Right lobe of liver (tissue), 6 donors: ENCODE measurements around the gene LEP. TPM values are rescaled to one million over a fixed set of nuclear protein-coding genes. Genes with fewer than 3 reads are reported as not detected.

Experiments
- ATAC-seq, 4 donors: fragments of 200-7000 bp; cut with Tn5 transposase; one replicate each; pipeline ENCODE4 v1.9.1; 2020; ENCODE audit warnings: mild to moderate bottlenecking in 4 of 4, moderate library complexity in 4 of 4
- DNase-seq, 3 donors: peaks; one replicate each; pipeline ENCODE4 v3.0.0-alpha.2; 2020
- H3K27ac ChIP-seq, 3 donors: fragments of 200-600 bp; one replicate each; pipeline ENCODE4 v1.8.0; 2022
- H3K27me3 ChIP-seq, 2 donors: fragments of 200-600 bp; one replicate each; pipeline ENCODE4 v1.8.0; 2022
- H3K36me3 ChIP-seq, 4 donors: fragments of 200-600 bp; sonication (generic) in 1 of 4; one replicate each; pipeline versions ENCODE4 v1.5.1 to v1.8.0; 2017 to 2022; ENCODE audit warnings: control low read depth in 1 of 4
- H3K4me1 ChIP-seq, 4 donors: fragments of 200-600 bp; sonication (generic) in 1 of 4; one replicate each; pipeline versions ENCODE4 v1.5.1 to v1.8.0; 2017 to 2022; ENCODE audit warnings: control low read depth in 1 of 4
- H3K4me3 ChIP-seq, 3 donors: fragments of 200-600 bp; one replicate each; pipeline ENCODE4 v1.8.0; 2022
- H3K9me3 ChIP-seq, 4 donors: fragments of 200-600 bp; sonication (generic) in 1 of 4; one replicate each; pipeline versions ENCODE4 v1.5.1 to v1.8.0; 2017 to 2022; ENCODE audit warnings: control low read depth in 1 of 4
- CTCF ChIP-seq, 4 donors: fragments of 200-600 bp in 3 of 4; fragments of 450-650 bp in 1 of 4; IDR thresholded peaks; one replicate each; pipeline versions ENCODE4 v1.5.1 to v1.8.0; 2016 to 2022; ENCODE audit warnings: antibody characterized with exemption in 4 of 4, mild to moderate bottlenecking in 2 of 4
- POLR2A ChIP-seq: fragments of 450-650 bp; IDR thresholded peaks from one replicate; pipeline ENCODE4 v1.6.1; 2017; ENCODE audit warnings: antibody characterized with exemption, mild to moderate bottlenecking
- WGBS: methylation state at CpG from one replicate; pipeline ENCODE4 v1.1.6; 2018; ENCODE audit warnings: low coverage, low lambda C conversion rate; ENCODE audit not compliant: insufficient coverage; ENCODE audit errors: missing lambda C conversion rate; 5-methylcytosine and 5-hydroxymethylcytosine counted together
- intact Hi-C, 2 donors: fragments of 100-400 bp; cut with DNase I; formaldehyde crosslinking; loops; one replicate each; pipeline versions ENCODE4 v1.11.2 to v1.14.1; 2022
- long read RNA-seq: library from polyadenylated mRNA; unstranded; transcript quantifications from one replicate; pipeline ENCODE4 v2.0.0, GENCODE V29; 2019
- total RNA-seq, 6 experiments: library from RNA; depleted of rRNA in 2 of 6; stranded (reverse); fragments of >200 nt in 2 of 6; fragmentation: NEBNext Ultra II Directional in 3 of 6; extraction: Animal tissue kit (Norgen Biotek cat#: 25700) in 3 of 6; gene quantifications; one replicate each; pipeline versions ENCODE4 v1.1.0 to v1.2.4, GENCODE V29; 2016 to 2023
- donor health status: DM: no; HTN: yes; CAD: no.
- donor health status: DM: no; HTN: no; CAD: no.
- donor health status: DM: no; HTN: no; CAD: no.
- donor health status: DM: no; HTN: yes; CAD: no.
- donor health status: DM: no; HTN: yes; CAD: no.

LEP gene
- total RNA-seq = not detected
- long read RNA-seq = 0 reads

DNA sequence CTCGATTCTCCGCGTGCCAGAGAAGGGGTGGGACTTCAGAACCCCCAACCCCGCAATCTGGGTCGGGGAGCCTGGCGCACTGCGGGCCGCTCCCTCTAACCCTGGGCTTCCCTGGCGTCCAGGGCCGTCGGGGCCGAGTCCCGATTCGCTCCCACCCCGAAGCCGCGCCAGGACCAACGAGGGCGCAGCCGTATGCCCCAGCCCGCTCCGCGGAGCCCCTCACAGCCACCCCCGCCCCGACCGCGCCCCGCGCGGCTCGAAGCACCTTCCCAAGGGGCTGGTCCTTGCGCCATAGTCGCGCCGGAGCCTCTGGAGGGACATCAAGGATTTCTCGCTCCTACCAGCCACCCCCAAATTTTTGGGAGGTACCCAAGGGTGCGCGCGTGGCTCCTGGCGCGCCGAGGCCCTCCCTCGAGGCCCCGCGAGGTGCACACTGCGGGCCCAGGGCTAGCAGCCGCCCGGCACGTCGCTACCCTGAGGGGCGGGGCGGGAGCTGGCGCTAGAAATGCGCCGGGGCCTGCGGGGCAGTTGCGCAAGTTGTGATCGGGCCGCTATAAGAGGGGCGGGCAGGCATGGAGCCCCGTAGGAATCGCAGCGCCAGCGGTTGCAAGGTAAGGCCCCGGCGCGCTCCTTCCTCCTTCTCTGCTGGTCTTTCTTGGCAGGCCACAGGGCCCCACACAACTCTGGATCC is at the start of gene LEP:
LEP (plus strand) TSS at position 583 of the 691 bp plus-strand sequence. CDS start 10,741 bp downstream, outside the sequence.
- DNase-seq (no peak), ATAC-seq (peak in 1 of 4 donors; percentile 13)
- 12% methylated on average over 13 of the region's 67 CpGs for WGBS
- H3K4me1 ChIP-seq = no peaks in the 10 kb centered on the region
- intact Hi-C loops = no loop called here
- H3K36me3 ChIP-seq = no peaks in the 10 kb centered on the region
- no peaks in the 10 kb centered on the region for H3K9me3 ChIP-seq
- TF ChIP-seq CTCF (IDR thresholded peaks at IDR 0.05) (no peak), POLR2A (no peak)
- H3K4me3 ChIP-seq = no peak within 1 kb of the TSS
- H3K27me3 ChIP-seq = peaks cover 0 to 11% of the 10 kb centered on the region in 2 donors
- H3K27ac ChIP-seq = no peak within 1 kb of the TSS

GRCh38 chr7:128192497-128193142 is 48.5 kb upstream of the LEP start:
- DNase-seq (no peak), ATAC-seq (peak in 1 of 4 donors; percentile 18)
- no peak overlapping the region for H3K4me3 ChIP-seq
- TF ChIP-seq CTCF (IDR thresholded peaks at IDR 0.05) (no peak), POLR2A (no peak)
- H3K27me3 ChIP-seq = no peaks in the 10 kb centered on the region
- no peak overlapping the region for H3K27ac ChIP-seq
- 29% methylated on average over 19 of the region's 19 CpGs for WGBS
- intact Hi-C loops = no loop called here
- peaks cover 0 to 5% (median 0%) of the 10 kb centered on the region in 4 donors for H3K9me3 ChIP-seq
- no peaks in the 10 kb centered on the region for H3K4me1 ChIP-seq
- H3K36me3 ChIP-seq = no peaks in the 10 kb centered on the region

- TF ChIP-seq POLR2A = no peak
- no peak for TF ChIP-seq CTCF (IDR thresholded peaks at IDR 0.05)
- 47% methylated on average over 3 of the region's 3 CpGs for WGBS
- Histone ChIP-seq H3K9me3 (peaks cover 0 to 5% (median 0%) of the 10 kb centered on the region in 4 donors), H3K36me3 (no peaks in the 10 kb centered on the region), H3K27me3 (no peaks in the 10 kb centered on the region), H3K27ac (no peak overlapping the region), H3K4me1 (no peaks in the 10 kb centered on the region), H3K4me3 (no peak overlapping the region)
- no peak for ATAC-seq
- no peak for DNase-seq
- intact Hi-C loops = no loop called here
These were observed 46.4 kb upstream of the LEP start for GRCh38 chr7:128194533-128195282.

GRCh38 chr7:128197589-128197988 is 43.5 kb upstream of the LEP start:
- intact Hi-C loops = no loop called here
- no peak overlapping the region for H3K27ac ChIP-seq
- no peak for ATAC-seq
- no peak for TF ChIP-seq CTCF (IDR thresholded peaks at IDR 0.05)
- TF ChIP-seq POLR2A = no peak
- peaks cover 0 to 5% (median 0%) of the 10 kb centered on the region in 4 donors for H3K9me3 ChIP-seq
- H3K27me3 ChIP-seq = no peaks in the 10 kb centered on the region
- no CpG with 5 or more reads among the region's 1 CpG for WGBS
- no peak overlapping the region for H3K4me3 ChIP-seq
- peak in 1 of 3 donors; percentile 23 for DNase-seq
- H3K4me1 ChIP-seq = no peaks in the 10 kb centered on the region
- no peaks in the 10 kb centered on the region for H3K36me3 ChIP-seq
